H1 (cell line): ENCODE measurements around the gene KCNN1. TPM values are rescaled to one million over a fixed set of nuclear protein-coding genes. Genes with fewer than 3 reads are reported as not detected.
A peak's percentile ranks its signal among the peaks of the same experiment; 100 is the strongest.

Experiments used
- CTCF ChIA-PET: fragments of 300-600 bp; sonication (Branson Sonifier 250); formaldehyde crosslinking; loops from one replicate; lab custom pipeline; 2021; ENCODE audit not compliant: partially characterized antibody; lab: Charles Lee
- POLR2A ChIA-PET: fragments of 300-600 bp; sonication (Branson Sonifier 250); formaldehyde crosslinking; loops from one replicate; lab custom pipeline; 2021; ENCODE audit warnings: inconsistent platforms; ENCODE audit not compliant: partially characterized antibody; lab: Charles Lee
- DNase-seq, 2 experiments: peaks; one replicate each; pipeline versions ENCODE4 v3.0.0 to v3.0.0-alpha.2; 2010 to 2022; ENCODE audit warnings: low spot score in 2 of 2, low read depth in 1 of 2, mixed read lengths in 1 of 2
- FAIRE-seq: peaks from 2 replicates; lab custom pipeline; 2011; peaks lifted over from hg19 to GRCh38; lab: Jason Lieb, UNC
- H2AFZ ChIP-seq: 2 replicates; pipeline ENCODE4 v1.8.1; 2012; ENCODE audit warnings: low read length, inconsistent platforms
- H2AK5ac ChIP-seq: 2 replicates; pipeline ENCODE4 v1.6.1; 2013; ENCODE audit warnings: low read depth, low read length
- H2BK120ac ChIP-seq: replicated peaks from 2 replicates; pipeline ENCODE3; 2013; ENCODE audit warnings: low read depth, low read length, inconsistent platforms
- H2BK12ac ChIP-seq: 2 replicates; pipeline ENCODE4 v1.6.1; 2013; ENCODE audit warnings: low read depth, low read length
- H2BK15ac ChIP-seq: 2 replicates; pipeline ENCODE4 v1.6.1; 2013; ENCODE audit warnings: low read length
- H2BK20ac ChIP-seq: 2 replicates; pipeline ENCODE4 v1.6.1; 2013; ENCODE audit warnings: low read length
- H2BK5ac ChIP-seq: 2 replicates; pipeline ENCODE4 v1.6.1; 2013; ENCODE audit warnings: low read depth, low read length
- H3K14ac ChIP-seq: 2 replicates; pipeline ENCODE4 v1.6.1; 2013; ENCODE audit warnings: inconsistent platforms; ENCODE audit not compliant: insufficient read length
- H3K18ac ChIP-seq: 2 replicates; pipeline ENCODE4 v1.6.1; 2013; ENCODE audit warnings: low read length; ENCODE audit errors: extremely low read depth
- H3K23ac ChIP-seq: 2 replicates; pipeline ENCODE4 v1.6.1; 2013; ENCODE audit warnings: inconsistent platforms; ENCODE audit not compliant: insufficient read length
- H3K23me2 ChIP-seq: 2 replicates; pipeline ENCODE4 v1.6.1; 2013; ENCODE audit warnings: low read depth, low read length
- H3K27ac ChIP-seq: 2 replicates; pipeline ENCODE4 v1.6.1; 2011; ENCODE audit warnings: low read depth, low read length, inconsistent platforms
- H3K27me3 ChIP-seq, 4 experiments: replicated peaks in 1 of 4; 1 replicate in 1 of 4; 2 replicates in 3 of 4; pipeline versions ENCODE4 v1.6.1 to v1.8.1; 2011 to 2013; ENCODE audit warnings: low read length in 3 of 4, mild to moderate bottlenecking in 3 of 4, inconsistent platforms in 2 of 4, mixed read lengths in 2 of 4, moderate library complexity in 1 of 4; ENCODE audit not compliant: control insufficient read depth in 3 of 4, insufficient read depth in 3 of 4; ENCODE audit errors: extremely low read depth in 1 of 4
- H3K36me3 ChIP-seq, 4 experiments: 2 replicates each; pipeline versions ENCODE4 v1.6.1 to v1.8.1; 2011 to 2013; ENCODE audit warnings: mild to moderate bottlenecking in 4 of 4, low read length in 3 of 4, moderate library complexity in 2 of 4, control low read depth in 1 of 4, inconsistent platforms in 1 of 4; ENCODE audit not compliant: insufficient read depth in 4 of 4, control insufficient read depth in 2 of 4
- H3K4ac ChIP-seq: replicated peaks from 2 replicates; pipeline ENCODE3; 2013; ENCODE audit warnings: low read length, low read depth, mixed read lengths, inconsistent platforms; ENCODE audit not compliant: insufficient read length
- H3K4me1 ChIP-seq, 4 experiments: replicated peaks in 1 of 4; 1 replicate in 1 of 4; 2 replicates in 3 of 4; pipeline versions ENCODE4 v1.6.1 to v1.8.1; 2011 to 2013; ENCODE audit warnings: low read length in 3 of 4, inconsistent platforms in 2 of 4, mixed read lengths in 1 of 4; ENCODE audit not compliant: insufficient read depth in 4 of 4, control insufficient read depth in 3 of 4
- H3K4me2 ChIP-seq, 2 experiments: 2 replicates each; pipeline versions ENCODE4 v1.6.1 to v1.8.1; 2011 to 2013; ENCODE audit warnings: low read depth in 2 of 2, low read length in 2 of 2, control low read depth in 1 of 2, inconsistent platforms in 1 of 2, mild to moderate bottlenecking in 1 of 2; ENCODE audit not compliant: insufficient read depth in 1 of 2
- H3K4me3 ChIP-seq, 4 experiments: fragments of 200-600, 300-600 bp in 1 of 4; sonication (generic), shearing (Covaris generic), sonication (Bioruptor Twin) in 1 of 4; 2 replicates each; pipeline versions ENCODE4 v1.5.1 to v1.8.1; 2011 to 2016; ENCODE audit warnings: low read length in 4 of 4, low read depth in 3 of 4, control low read depth in 2 of 4, inconsistent platforms in 2 of 4, mild to moderate bottlenecking in 2 of 4, mixed read lengths in 1 of 4, moderate library complexity in 1 of 4; ENCODE audit not compliant: insufficient read depth in 2 of 4; ENCODE audit errors: extremely low read depth in 1 of 4
- H3K56ac ChIP-seq: replicated peaks from 2 replicates; pipeline ENCODE3; 2013; ENCODE audit warnings: low read depth, mild to moderate bottlenecking, mixed read lengths, low read length, inconsistent platforms; ENCODE audit not compliant: insufficient read length
- H3K79me1 ChIP-seq: 2 replicates; pipeline ENCODE4 v1.6.1; 2013; ENCODE audit warnings: low read depth, low read length, control low read depth
- H3K79me2 ChIP-seq, 2 experiments: 2 replicates each; pipeline versions ENCODE4 v1.6.1 to v1.8.1; 2012 to 2013; ENCODE audit warnings: low read length in 2 of 2, mild to moderate bottlenecking in 2 of 2, inconsistent platforms in 1 of 2; ENCODE audit not compliant: insufficient read depth in 2 of 2, control insufficient read depth in 1 of 2
- H3K9ac ChIP-seq, 4 experiments: replicated peaks in 1 of 4; 1 replicate in 1 of 4; 2 replicates in 3 of 4; pipeline versions ENCODE4 v1.6.1 to v1.8.1; 2011 to 2013; ENCODE audit warnings: low read depth in 3 of 4, low read length in 3 of 4, control low read depth in 2 of 4, mild to moderate bottlenecking in 2 of 4, moderate library complexity in 2 of 4, inconsistent platforms in 1 of 4; ENCODE audit errors: extremely low read depth in 1 of 4
- H3K9me3 ChIP-seq, 2 experiments: 2 replicates each; pipeline versions ENCODE4 v1.6.1 to v1.8.1; 2012 to 2013; ENCODE audit warnings: mild to moderate bottlenecking in 2 of 2, moderate library complexity in 2 of 2, control low read depth in 1 of 2, inconsistent platforms in 1 of 2, low read depth in 1 of 2, low read length in 1 of 2, mixed read lengths in 1 of 2; ENCODE audit not compliant: insufficient read depth in 2 of 2
- H4K20me1 ChIP-seq, 2 experiments: replicated peaks in 1 of 2; 2 replicates each; pipeline versions ENCODE3 to v1.8.1; 2011 to 2013; ENCODE audit warnings: inconsistent platforms in 2 of 2, low read length in 2 of 2, mild to moderate bottlenecking in 1 of 2; ENCODE audit not compliant: insufficient read depth in 2 of 2, control insufficient read depth in 1 of 2
- H4K5ac ChIP-seq: 2 replicates; pipeline ENCODE4 v1.6.1; 2013; ENCODE audit warnings: low read length, low read depth, mixed read lengths, inconsistent platforms; ENCODE audit not compliant: insufficient read length
- H4K8ac ChIP-seq: 2 replicates; pipeline ENCODE4 v1.8.0; 2013; ENCODE audit warnings: mild to moderate bottlenecking, moderate library complexity, low read length, inconsistent platforms; ENCODE audit not compliant: insufficient read depth; ENCODE audit errors: extremely low read depth
- H4K91ac ChIP-seq: replicated peaks from 2 replicates; pipeline ENCODE3; 2013; ENCODE audit warnings: low read length, mixed read lengths, inconsistent platforms; ENCODE audit not compliant: insufficient read length
- CREB1 ChIP-seq: IDR thresholded peaks from 2 replicates; pipeline ENCODE4 v1.6.1; 2012; ENCODE audit warnings: inconsistent platforms
- HDAC2 ChIP-seq, 2 experiments: fragments of 300-600 bp in 1 of 2; sonication (generic) in 1 of 2; IDR thresholded peaks; 2 replicates each; pipeline ENCODE4 v1.6.1; 2011 to 2012; ENCODE audit warnings: low read depth in 2 of 2, low read length in 2 of 2, mild to moderate bottlenecking in 2 of 2, moderate library complexity in 2 of 2, borderline replicate concordance in 1 of 2, inconsistent platforms in 1 of 2
- KDM1A ChIP-seq: fragments of 200-600, 300-600 bp; sonication (generic); IDR thresholded peaks from 2 replicates; pipeline ENCODE4 v1.7.1; 2016; ENCODE audit warnings: mild to moderate bottlenecking, low read length, borderline replicate concordance
- KDM5A ChIP-seq: fragments of 200-600 bp; IDR thresholded peaks from 2 replicates; pipeline ENCODE4 v1.7.1; 2012; ENCODE audit warnings: mild to moderate bottlenecking, low read length, inconsistent platforms, mixed read lengths
- MAX ChIP-seq: IDR thresholded peaks from 2 replicates; pipeline ENCODE4 v1.6.1; 2012; ENCODE audit warnings: inconsistent platforms
- NRF1 ChIP-seq: IDR thresholded peaks from 2 replicates; pipeline ENCODE4 v1.6.1; 2011; ENCODE audit warnings: mild to moderate bottlenecking, low read depth, low read length, improper control_type of control experiment
- POLR2A ChIP-seq, 2 experiments: IDR thresholded peaks; 1 replicate in 1 of 2; 2 replicates in 1 of 2; pipeline ENCODE4 v1.6.1; 2011; ENCODE audit warnings: low read depth in 2 of 2, low read length in 2 of 2, mild to moderate bottlenecking in 2 of 2; ENCODE audit errors: control extremely low read depth in 1 of 2
- POLR2AphosphoS5 ChIP-seq: IDR thresholded peaks from 2 replicates; pipeline ENCODE4 v1.6.1; 2011; ENCODE audit warnings: low read depth, low read length
- POU5F1 ChIP-seq: IDR thresholded peaks from 2 replicates; pipeline ENCODE4 v1.6.1; 2011; ENCODE audit warnings: low read depth, mild to moderate bottlenecking, low read length, moderate library complexity
- SP1 ChIP-seq: IDR thresholded peaks from 2 replicates; pipeline ENCODE4 v1.6.1; 2011; ENCODE audit warnings: low read depth, low read length
- SRF ChIP-seq: IDR thresholded peaks from 2 replicates; pipeline ENCODE4 v1.6.1; 2011; ENCODE audit warnings: mild to moderate bottlenecking, low read depth, low read length, moderate library complexity
- TBP ChIP-seq: IDR thresholded peaks from 2 replicates; pipeline ENCODE4 v1.6.1; 2011; ENCODE audit warnings: low read depth, low read length, improper control_type of control experiment
- WGBS, 2 experiments: shearing (Covaris generic) in 1 of 2; methylation state at CpG; one replicate each; pipeline versions ENCODE4 v1.1.6 to v1.1.7; 2013 to 2015; ENCODE audit warnings: low lambda C conversion rate in 2 of 2, mixed read lengths in 2 of 2, inconsistent platforms in 1 of 2, low coverage in 1 of 2, missing lambda C conversion rate in 1 of 2; ENCODE audit not compliant: insufficient replicate concordance in 2 of 2, insufficient coverage in 1 of 2, insufficient read length in 1 of 2; ENCODE audit errors: extremely low coverage in 1 of 2, missing lambda C conversion rate in 1 of 2; 5-methylcytosine and 5-hydroxymethylcytosine counted together
- polyA plus RNA-seq, 7 experiments: library from polyadenylated mRNA; depleted of rRNA in 3 of 7; stranded (reverse) in 5 of 7; unstranded in 2 of 7; fragments of >200 nt in 5 of 7; fragments of 200-250 nt in 2 of 7; gene quantifications; 1 replicate in 5 of 7; 2 replicates in 1 of 7; 4 replicates in 1 of 7; pipeline versions ENCODE4 v1.2.1 to v1.2.3, GENCODE V29; 2011 to 2013; ENCODE audit warnings: missing spikeins in 2 of 7, mixed read lengths in 2 of 7
- total RNA-seq: library from RNA; stranded (reverse); fragmentation: NEBNext Ultra II Directional; extraction: Animal tissue kit (Norgen Biotek cat#: 25700); gene quantifications from 2 replicates; pipeline ENCODE4 v1.2.1, GENCODE V29; 2021

The KCNN1 gene
- total and polyA plus RNA-seq, 2 of the 8 experiments (the other 6 are each of a cell fraction or from before 2014, with no cell fraction given) = 11.0 to 12.5 TPM

DNA sequence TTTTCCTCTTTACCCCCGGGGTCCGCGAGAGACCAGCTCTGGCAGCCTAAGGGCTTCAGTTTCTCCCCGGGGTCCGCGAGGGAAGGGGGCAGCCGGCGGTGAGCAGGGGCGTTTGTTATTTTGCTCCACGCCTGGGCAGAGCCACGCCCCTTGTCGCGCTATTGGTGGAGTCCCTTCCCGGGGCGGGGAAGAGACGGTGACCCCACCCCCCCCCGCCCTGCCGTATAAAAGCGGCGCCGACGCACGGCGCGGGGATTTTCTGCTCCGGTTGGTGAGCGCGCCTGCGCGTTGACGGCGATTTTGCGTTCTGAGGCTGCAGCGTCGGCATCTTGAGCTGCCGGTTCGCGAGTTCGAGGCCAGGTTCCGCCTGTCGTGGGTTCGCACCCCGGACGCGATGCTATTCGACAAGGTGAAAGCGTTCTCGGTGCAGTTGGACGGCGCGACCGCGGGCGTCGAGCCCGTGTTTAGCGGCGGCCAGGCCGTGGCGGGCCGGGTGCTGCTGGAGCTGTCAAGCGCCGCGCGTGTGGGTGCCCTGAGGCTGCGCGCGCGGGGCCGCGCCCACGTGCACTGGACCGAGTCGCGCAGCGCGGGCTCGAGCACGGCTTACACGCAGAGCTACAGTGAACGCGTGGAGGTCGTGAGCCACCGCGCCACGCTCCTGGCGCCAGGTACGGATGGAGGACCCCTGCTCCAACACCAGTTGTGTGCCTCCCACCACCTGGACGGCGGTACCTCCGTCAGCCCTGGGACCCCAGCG is 41.2 kb downstream of the KCNN1 start, which contains the start of gene ARRDC2:
TSS of gene ARRDC2 (plus strand) at position 254 of the 757 bp plus-strand sequence. CDS start at position 395, 141 bp downstream.
- H3K27me3 ChIP-seq = no peaks in the 10 kb centered on the region
- no peak within 1 kb of the TSS for H2BK120ac ChIP-seq
- peak within 1 kb of the TSS; percentile 57 to 100 for H3K4me2 ChIP-seq
- peak within 1 kb of the TSS; percentile 34; the same call in 1 of the 2 replicates for H2BK20ac ChIP-seq
- 22% methylated on average over 62 of the region's 92 CpGs; no CpG with 5 or more reads in 1 of the 2 experiments for WGBS, 2 experiments
- peak within 1 kb of the TSS; percentile 48; the same call in 1 of the 2 replicates for H3K18ac ChIP-seq
- H3K23ac ChIP-seq = no peak within 1 kb of the TSS
- peaks cover 12% of the 10 kb centered on the region for H3K23me2 ChIP-seq
- peak within 1 kb of the TSS; percentile 94 for H4K91ac ChIP-seq
- H3K56ac ChIP-seq = no peak within 1 kb of the TSS
- H3K9me3 ChIP-seq = peaks cover 0 to 3% of the 10 kb centered on the region in 2 experiments; a peak in 1 of 4 replicates
- no peak within 1 kb of the TSS for H2BK15ac ChIP-seq
- no peak within 1 kb of the TSS for H4K5ac ChIP-seq
- ChIA-PET POLR2A (interaction anchor here (0.7 to 2.0 kb wide), 13 partner anchors 11 to 156 kb away, joined by 3 to 5 read pairs (median 3); partner anchors contain the start of gene RPL18A), CTCF (interaction anchor here (0.5 to 3.3 kb wide), 18 partner anchors 10 to 193 kb away, joined by 3 to 34 read pairs (median 3); no protein-coding TSS in a partner anchor)
- no peaks in the 10 kb centered on the region for H3K79me2 ChIP-seq
- peaks cover 0 to 2% (median 0%) of the 10 kb centered on the region in 4 experiments; a peak in 1 of 8 replicates for H3K36me3 ChIP-seq
- H2AK5ac ChIP-seq = no peak within 1 kb of the TSS; the same call in 1 of the 2 replicates
- FAIRE-seq (no peak), DNase-seq (peak; percentile 71 to 86)
- H3K79me1 ChIP-seq = no peaks in the 10 kb centered on the region
- H2BK5ac ChIP-seq = no peak within 1 kb of the TSS; the same call in 1 of the 2 replicates
- H2AFZ ChIP-seq = peak within 1 kb of the TSS; percentile 51; the same call in 1 of the 2 replicates
- no peak within 1 kb of the TSS for H3K14ac ChIP-seq
- H3K27ac ChIP-seq = no peak within 1 kb of the TSS
- no peak within 1 kb of the TSS for H2BK12ac ChIP-seq
- no peaks in the 10 kb centered on the region for H4K20me1 ChIP-seq
- H3K4me1 ChIP-seq = peaks cover 0 to 11% (median 4%) of the 10 kb centered on the region in 4 experiments; a peak in 5 of 7 replicates
- H3K9ac ChIP-seq = peak within 1 kb of the TSS in 3 of 4 experiments; percentile 48 to 50 (median 50); a peak in 5 of 7 replicates
- peak within 1 kb of the TSS; percentile 78; the same call in 1 of the 2 replicates for H4K8ac ChIP-seq
- H3K4ac ChIP-seq = no peak within 1 kb of the TSS
- peak within 1 kb of the TSS; percentile 19 to 75 (median 62) for H3K4me3 ChIP-seq
- TF ChIP-seq TBP (peak; percentile 78), HDAC2 (IDR thresholded peaks at IDR 0.05; ENCODE audit: borderline replicate concordance in 1 of 2, low read depth in 2 of 2, low read length in 2 of 2) (no peak), CREB1 (peak; percentile 87), SRF (no peak), KDM1A (peak; percentile 92), NRF1 (peak; percentile 44), MAX (peak; percentile 46; the same call in 1 of the 2 replicates), POLR2AphosphoS5 (peak; percentile 70), SP1 (0 out of 2 replicates have a peak, but pooled peaks have one; percentile 54), KDM5A (no peak), POLR2A (IDR thresholded peaks at IDR 0.05; ENCODE audit: control extremely low read depth in 1 of 2, low read depth in 2 of 2, low read length in 2 of 2) (peak in 1 of 2 experiments; percentile 63; a peak in 1 of 3 replicates), POU5F1 (no peak)
